HepG2 (cell line): ENCODE data around the gene COX6A2. TPM values are rescaled to one million over a fixed set of nuclear protein-coding genes. Genes with fewer than 3 reads are reported as not detected.

Experiments used
- AHR ChIP-seq: IDR thresholded peaks from 2 replicates; pipeline ENCODE4 v1.6.1; 2018; ENCODE audit warnings: missing genetic modification reagents, missing compliant biosample characterization
- HDAC2 ChIP-seq: sonication (generic); formaldehyde crosslinking; IDR thresholded peaks from 2 replicates; pipeline ENCODE4 v1.4.0; 2020; ENCODE audit warnings: missing genetic modification reagents
- MAFG ChIP-seq: sonication (generic); formaldehyde crosslinking; IDR thresholded peaks from 2 replicates; pipeline ENCODE4 v1.5.1; 2020; ENCODE audit warnings: mild to moderate bottlenecking, missing genetic modification reagents
- NONO ChIP-seq, 2 experiments: fragments of 450-650 bp in 1 of 2; sonication (generic) in 1 of 2; formaldehyde crosslinking in 1 of 2; IDR thresholded peaks in 1 of 2; conservative IDR thresholded peaks in 1 of 2; 2 replicates each; pipeline versions ENCODE4 v1.6.1 to v1.8.0; 2017 to 2022; ENCODE audit warnings: mild to moderate bottlenecking in 1 of 2, missing genetic modification reagents in 1 of 2, moderate library complexity in 1 of 2
- PRPF4 ChIP-seq: fragments of 200-400 bp; formaldehyde crosslinking; IDR thresholded peaks from 2 replicates; pipeline ENCODE4 v1.6.1; 2016; ENCODE audit warnings: low read length, low read depth; ENCODE audit not compliant: poor library complexity, severe bottlenecking
- ZFX ChIP-seq: sonication (generic); formaldehyde crosslinking; IDR thresholded peaks from 2 replicates; pipeline ENCODE4 v1.4.0; 2020; ENCODE audit warnings: mild to moderate bottlenecking, low read depth, missing genetic modification reagents, moderate library complexity
- ZMAT3 ChIP-seq: sonication (generic); formaldehyde crosslinking; conservative IDR thresholded peaks from 2 replicates; pipeline ENCODE4 v1.7.0; 2021; ENCODE audit warnings: missing genetic modification reagents
- ZNF329 ChIP-seq: sonication (generic); formaldehyde crosslinking; IDR thresholded peaks from 2 replicates; pipeline ENCODE4 v1.9.0; 2021; ENCODE audit warnings: low read depth, mild to moderate bottlenecking, missing genetic modification reagents
- ZNF775 ChIP-seq: sonication (generic); formaldehyde crosslinking; IDR thresholded peaks from 2 replicates; pipeline ENCODE4 v1.4.0; 2020; ENCODE audit warnings: missing genetic modification reagents, mild to moderate bottlenecking, moderate library complexity, borderline replicate concordance
- polyA plus RNA-seq, 8 experiments: library from polyadenylated mRNA; depleted of rRNA in 3 of 8; stranded (reverse) in 7 of 8; unstranded in 1 of 8; fragments of >200 nt; fragmentation: Illumina TruSeq in 4 of 8; extraction: Trizol in 4 of 8; gene quantifications; 2 replicates each; pipeline versions ENCODE4 v1.2.1 to v1.2.3, GENCODE V29; 2011 to 2016; ENCODE audit warnings: low read depth in 4 of 8, missing spikeins in 1 of 8, mixed read lengths in 1 of 8; ENCODE audit not compliant: insufficient read depth in 1 of 8
- total RNA-seq, 5 experiments: library from RNA; depleted of rRNA; stranded (reverse); fragments of >200 nt; fragmentation: Illumina TruSeq; extraction: Trizol; gene quantifications; 2 replicates each; pipeline ENCODE4 v1.2.3, GENCODE V29; 2016; ENCODE audit warnings: low read depth in 1 of 5
- TF ChIP-seq, protein P1 (sequence below): sonication (generic); formaldehyde crosslinking; IDR thresholded peaks from 2 replicates; pipeline ENCODE4 v1.4.0; 2020; ENCODE audit warnings: mild to moderate bottlenecking, missing genetic modification reagents
- TF ChIP-seq, protein P2 (sequence below): IDR thresholded peaks from 2 replicates; pipeline ENCODE4 v1.4.0; 2020; ENCODE audit warnings: mild to moderate bottlenecking, missing genetic modification reagents
- TF ChIP-seq, protein P3 (sequence below): sonication (generic); formaldehyde crosslinking; IDR thresholded peaks from 2 replicates; pipeline ENCODE4 v1.8.0; 2022; ENCODE audit warnings: missing genetic modification reagents, mild to moderate bottlenecking, inconsistent platforms, borderline replicate concordance
- TF ChIP-seq, protein P4 (sequence below): sonication (generic); formaldehyde crosslinking; IDR thresholded peaks from 2 replicates; pipeline ENCODE4 v1.4.0; 2020; ENCODE audit warnings: missing genetic modification reagents
- TF ChIP-seq, protein P5 (sequence below): fragments of 450-650 bp; IDR thresholded peaks from 2 replicates; pipeline ENCODE4 v1.6.1; 2017

The COX6A2 gene
- total and polyA plus RNA-seq, 2 of the 13 experiments (the other 11 are each of a cell fraction or from before 2014, with no cell fraction given): not detected

DNA sequence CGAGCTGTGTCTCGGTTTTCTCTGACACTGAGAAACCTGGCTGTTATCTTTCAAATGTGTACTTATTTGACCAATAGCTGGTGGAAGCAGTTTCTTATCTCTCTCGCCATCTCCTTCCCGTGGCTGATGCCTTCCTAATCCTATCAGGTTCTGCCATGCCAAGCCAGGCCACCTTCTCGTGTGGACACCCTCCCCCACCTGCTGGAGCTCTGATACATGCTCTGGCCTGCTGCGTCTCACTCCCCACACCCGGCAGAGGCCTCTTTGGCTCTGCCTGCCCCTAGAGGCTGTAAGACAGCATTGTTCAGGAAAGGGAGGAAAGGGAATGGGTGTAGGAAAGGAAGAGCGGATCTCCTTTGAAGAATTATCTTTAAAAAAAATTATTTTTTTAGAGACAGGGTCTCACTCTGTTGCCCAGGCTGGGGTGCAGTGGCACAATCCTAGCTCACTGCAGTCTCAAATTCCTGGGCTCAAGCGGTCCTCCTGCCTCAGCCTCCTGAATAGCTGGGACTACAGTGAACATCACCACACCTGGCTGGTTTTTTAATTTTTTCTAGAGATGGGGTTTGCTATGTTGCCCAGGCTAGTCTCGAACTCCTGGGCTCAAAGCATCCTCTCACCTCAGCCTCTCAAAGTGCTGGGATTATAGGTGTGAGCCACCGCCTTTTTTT lies 23.7 kb upstream of the COX6A2 start (continued):
- TF ChIP-seq, protein P1, sequence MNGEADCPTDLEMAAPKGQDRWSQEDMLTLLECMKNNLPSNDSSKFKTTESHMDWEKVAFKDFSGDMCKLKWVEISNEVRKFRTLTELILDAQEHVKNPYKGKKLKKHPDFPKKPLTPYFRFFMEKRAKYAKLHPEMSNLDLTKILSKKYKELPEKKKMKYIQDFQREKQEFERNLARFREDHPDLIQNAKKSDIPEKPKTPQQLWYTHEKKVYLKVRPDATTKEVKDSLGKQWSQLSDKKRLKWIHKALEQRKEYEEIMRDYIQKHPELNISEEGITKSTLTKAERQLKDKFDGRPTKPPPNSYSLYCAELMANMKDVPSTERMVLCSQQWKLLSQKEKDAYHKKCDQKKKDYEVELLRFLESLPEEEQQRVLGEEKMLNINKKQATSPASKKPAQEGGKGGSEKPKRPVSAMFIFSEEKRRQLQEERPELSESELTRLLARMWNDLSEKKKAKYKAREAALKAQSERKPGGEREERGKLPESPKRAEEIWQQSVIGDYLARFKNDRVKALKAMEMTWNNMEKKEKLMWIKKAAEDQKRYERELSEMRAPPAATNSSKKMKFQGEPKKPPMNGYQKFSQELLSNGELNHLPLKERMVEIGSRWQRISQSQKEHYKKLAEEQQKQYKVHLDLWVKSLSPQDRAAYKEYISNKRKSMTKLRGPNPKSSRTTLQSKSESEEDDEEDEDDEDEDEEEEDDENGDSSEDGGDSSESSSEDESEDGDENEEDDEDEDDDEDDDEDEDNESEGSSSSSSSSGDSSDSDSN (CRISPR knock-in tag): 0 out of 2 replicates have a peak, but pooled peaks have one; percentile 36
- TF ChIP-seq AHR (CRISPR knock-in tag) (peak; percentile 53; the same call in 1 of the 2 replicates), HDAC2 (CRISPR knock-in tag) (0 out of 2 replicates have a peak, but pooled peaks have one; percentile 29), MAFG (CRISPR knock-in tag) (no peak), ZNF329 (CRISPR knock-in tag) (no peak), ZNF775 (CRISPR knock-in tag) (no peak), NONO (IDR thresholded peaks at IDR 0.05) (no peak), NONO (CRISPR knock-in tag; conservative IDR thresholded peaks at IDR 0.05) (0 out of 2 replicates have a peak, but pooled peaks have one; percentile 33), PRPF4 (no peak), ZFX (peak; percentile 74), ZMAT3 (CRISPR knock-in tag) (no peak)
- TF ChIP-seq, protein P2, sequence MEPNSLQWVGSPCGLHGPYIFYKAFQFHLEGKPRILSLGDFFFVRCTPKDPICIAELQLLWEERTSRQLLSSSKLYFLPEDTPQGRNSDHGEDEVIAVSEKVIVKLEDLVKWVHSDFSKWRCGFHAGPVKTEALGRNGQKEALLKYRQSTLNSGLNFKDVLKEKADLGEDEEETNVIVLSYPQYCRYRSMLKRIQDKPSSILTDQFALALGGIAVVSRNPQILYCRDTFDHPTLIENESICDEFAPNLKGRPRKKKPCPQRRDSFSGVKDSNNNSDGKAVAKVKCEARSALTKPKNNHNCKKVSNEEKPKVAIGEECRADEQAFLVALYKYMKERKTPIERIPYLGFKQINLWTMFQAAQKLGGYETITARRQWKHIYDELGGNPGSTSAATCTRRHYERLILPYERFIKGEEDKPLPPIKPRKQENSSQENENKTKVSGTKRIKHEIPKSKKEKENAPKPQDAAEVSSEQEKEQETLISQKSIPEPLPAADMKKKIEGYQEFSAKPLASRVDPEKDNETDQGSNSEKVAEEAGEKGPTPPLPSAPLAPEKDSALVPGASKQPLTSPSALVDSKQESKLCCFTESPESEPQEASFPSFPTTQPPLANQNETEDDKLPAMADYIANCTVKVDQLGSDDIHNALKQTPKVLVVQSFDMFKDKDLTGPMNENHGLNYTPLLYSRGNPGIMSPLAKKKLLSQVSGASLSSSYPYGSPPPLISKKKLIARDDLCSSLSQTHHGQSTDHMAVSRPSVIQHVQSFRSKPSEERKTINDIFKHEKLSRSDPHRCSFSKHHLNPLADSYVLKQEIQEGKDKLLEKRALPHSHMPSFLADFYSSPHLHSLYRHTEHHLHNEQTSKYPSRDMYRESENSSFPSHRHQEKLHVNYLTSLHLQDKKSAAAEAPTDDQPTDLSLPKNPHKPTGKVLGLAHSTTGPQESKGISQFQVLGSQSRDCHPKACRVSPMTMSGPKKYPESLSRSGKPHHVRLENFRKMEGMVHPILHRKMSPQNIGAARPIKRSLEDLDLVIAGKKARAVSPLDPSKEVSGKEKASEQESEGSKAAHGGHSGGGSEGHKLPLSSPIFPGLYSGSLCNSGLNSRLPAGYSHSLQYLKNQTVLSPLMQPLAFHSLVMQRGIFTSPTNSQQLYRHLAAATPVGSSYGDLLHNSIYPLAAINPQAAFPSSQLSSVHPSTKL: peak; percentile 52; the same call in 1 of the 2 replicates
- TF ChIP-seq, protein P3, sequence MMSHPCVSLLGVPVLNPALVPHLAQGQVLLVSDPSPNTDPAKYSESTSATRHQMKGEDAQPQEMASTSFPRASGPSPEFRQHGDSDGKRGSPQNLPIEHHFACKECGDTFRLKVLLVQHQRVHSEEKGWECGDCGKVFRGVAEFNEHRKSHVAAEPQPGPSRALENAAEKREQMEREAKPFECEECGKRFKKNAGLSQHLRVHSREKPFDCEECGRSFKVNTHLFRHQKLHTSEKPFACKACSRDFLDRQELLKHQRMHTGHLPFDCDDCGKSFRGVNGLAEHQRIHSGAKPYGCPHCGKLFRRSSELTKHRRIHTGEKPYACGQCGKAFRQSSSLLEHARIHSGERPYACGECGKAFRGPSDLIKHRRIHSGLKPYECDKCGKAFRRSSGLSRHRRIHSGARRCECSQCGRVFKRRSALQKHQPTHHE (CRISPR knock-in tag): no peak
- TF ChIP-seq, protein P4, sequence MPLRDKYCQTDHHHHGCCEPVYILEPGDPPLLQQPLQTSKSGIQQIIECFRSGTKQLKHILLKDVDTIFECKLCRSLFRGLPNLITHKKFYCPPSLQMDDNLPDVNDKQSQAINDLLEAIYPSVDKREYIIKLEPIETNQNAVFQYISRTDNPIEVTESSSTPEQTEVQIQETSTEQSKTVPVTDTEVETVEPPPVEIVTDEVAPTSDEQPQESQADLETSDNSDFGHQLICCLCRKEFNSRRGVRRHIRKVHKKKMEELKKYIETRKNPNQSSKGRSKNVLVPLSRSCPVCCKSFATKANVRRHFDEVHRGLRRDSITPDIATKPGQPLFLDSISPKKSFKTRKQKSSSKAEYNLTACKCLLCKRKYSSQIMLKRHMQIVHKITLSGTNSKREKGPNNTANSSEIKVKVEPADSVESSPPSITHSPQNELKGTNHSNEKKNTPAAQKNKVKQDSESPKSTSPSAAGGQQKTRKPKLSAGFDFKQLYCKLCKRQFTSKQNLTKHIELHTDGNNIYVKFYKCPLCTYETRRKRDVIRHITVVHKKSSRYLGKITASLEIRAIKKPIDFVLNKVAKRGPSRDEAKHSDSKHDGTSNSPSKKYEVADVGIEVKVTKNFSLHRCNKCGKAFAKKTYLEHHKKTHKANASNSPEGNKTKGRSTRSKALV (CRISPR knock-in tag): no peak
- TF ChIP-seq, protein P5, sequence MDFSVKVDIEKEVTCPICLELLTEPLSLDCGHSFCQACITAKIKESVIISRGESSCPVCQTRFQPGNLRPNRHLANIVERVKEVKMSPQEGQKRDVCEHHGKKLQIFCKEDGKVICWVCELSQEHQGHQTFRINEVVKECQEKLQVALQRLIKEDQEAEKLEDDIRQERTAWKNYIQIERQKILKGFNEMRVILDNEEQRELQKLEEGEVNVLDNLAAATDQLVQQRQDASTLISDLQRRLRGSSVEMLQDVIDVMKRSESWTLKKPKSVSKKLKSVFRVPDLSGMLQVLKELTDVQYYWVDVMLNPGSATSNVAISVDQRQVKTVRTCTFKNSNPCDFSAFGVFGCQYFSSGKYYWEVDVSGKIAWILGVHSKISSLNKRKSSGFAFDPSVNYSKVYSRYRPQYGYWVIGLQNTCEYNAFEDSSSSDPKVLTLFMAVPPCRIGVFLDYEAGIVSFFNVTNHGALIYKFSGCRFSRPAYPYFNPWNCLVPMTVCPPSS: no peak
